ENCODE data around the gene MCM6. TPM values are rescaled to one million over a fixed set of nuclear protein-coding genes. Genes with fewer than 3 reads are reported as not detected.
"Not testable (repeated sequence)": the region's sequence is repeated elsewhere in the genome, so short reads cannot be mapped to it uniquely, and the experiment has no call there.

MCM6 gene
- total RNA-seq, 2 donors from 2014 or later = 14.2 to 57.7 TPM

DNA sequence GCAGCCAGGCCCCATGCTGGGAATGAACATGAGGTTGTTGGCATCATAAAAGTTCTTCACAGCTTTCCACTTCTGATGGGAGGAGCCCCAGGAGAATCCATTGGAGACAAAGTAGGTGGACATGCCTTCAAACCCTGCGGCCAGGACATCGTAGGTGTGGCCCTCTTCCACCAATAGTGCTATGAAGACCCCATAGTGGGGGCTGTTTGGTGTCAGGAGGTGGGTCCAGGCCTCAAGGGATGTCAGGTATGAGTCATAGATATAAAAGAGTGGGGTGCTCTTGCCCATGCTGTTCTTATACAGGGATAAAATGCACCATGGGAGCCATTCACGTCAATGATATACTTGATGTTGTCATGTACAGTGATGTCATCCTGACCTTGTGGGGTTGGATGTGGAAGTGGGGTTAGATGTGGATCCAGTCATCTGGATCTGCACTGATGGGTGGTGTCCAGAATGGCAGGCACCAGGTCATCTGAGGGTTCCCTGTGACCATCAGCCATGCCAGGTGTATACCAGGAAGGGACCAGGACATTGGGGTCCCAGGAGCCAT, 22.1 kb upstream of the MCM6 start:
- intact Hi-C loops (cut with DNase I) = no loop called here
- H3K36me3 ChIP-seq = no peaks in the 10 kb centered on the region

DNA sequence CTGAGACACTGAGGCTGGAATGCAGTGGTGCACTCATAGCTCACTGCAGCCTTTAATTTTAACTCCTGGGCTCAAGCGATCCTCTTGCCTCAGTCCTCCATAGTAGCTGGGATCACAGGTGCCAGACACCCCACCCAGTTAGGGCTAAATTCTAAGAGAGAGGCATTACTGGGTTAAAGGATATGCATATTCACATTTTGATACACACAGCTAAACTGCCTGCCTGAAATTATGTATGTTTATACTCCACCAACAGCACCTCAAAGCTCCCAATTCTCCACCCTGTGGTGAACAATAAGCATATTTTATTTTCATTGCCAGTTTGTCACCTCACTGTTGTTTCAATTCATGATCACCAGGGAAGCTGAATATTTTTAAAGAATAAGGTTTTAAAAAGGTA, 18.7 kb upstream of the MCM6 start:
- Histone ChIP-seq H3K9me3 (no peaks in the 10 kb centered on the region), H3K9ac (ENCODE audit: low read depth in 2 of 2, low read length in 2 of 2) (no peak overlapping the region), H3K4me1 (no peaks in the 10 kb centered on the region), H3K4me3 (no peak overlapping the region), H3K27me3 (no peaks in the 10 kb centered on the region), H3K36me3 (no peaks in the 10 kb centered on the region), H3K27ac (no peak overlapping the region)
- TF ChIP-seq, protein P1, sequence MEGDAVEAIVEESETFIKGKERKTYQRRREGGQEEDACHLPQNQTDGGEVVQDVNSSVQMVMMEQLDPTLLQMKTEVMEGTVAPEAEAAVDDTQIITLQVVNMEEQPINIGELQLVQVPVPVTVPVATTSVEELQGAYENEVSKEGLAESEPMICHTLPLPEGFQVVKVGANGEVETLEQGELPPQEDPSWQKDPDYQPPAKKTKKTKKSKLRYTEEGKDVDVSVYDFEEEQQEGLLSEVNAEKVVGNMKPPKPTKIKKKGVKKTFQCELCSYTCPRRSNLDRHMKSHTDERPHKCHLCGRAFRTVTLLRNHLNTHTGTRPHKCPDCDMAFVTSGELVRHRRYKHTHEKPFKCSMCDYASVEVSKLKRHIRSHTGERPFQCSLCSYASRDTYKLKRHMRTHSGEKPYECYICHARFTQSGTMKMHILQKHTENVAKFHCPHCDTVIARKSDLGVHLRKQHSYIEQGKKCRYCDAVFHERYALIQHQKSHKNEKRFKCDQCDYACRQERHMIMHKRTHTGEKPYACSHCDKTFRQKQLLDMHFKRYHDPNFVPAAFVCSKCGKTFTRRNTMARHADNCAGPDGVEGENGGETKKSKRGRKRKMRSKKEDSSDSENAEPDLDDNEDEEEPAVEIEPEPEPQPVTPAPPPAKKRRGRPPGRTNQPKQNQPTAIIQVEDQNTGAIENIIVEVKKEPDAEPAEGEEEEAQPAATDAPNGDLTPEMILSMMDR (IDR thresholded peaks at IDR 0.05) = no peak
- no peak for DNase-seq
- intact Hi-C loops (cut with DNase I) = no loop called here

More for the DNA sequence above, 22.1 kb upstream of the MCM6 start:
- Histone ChIP-seq H3K9ac (ENCODE audit: low read depth in 2 of 2, low read length in 2 of 2) (no peak overlapping the region), H3K27ac (no peak overlapping the region), H3K4me3 (no peak overlapping the region), H3K9me3 (no peaks in the 10 kb centered on the region), H3K4me1 (no peaks in the 10 kb centered on the region), H3K27me3 (no peaks in the 10 kb centered on the region)
- DNase-seq = no peak
- TF ChIP-seq, protein P1 (IDR thresholded peaks at IDR 0.05) = no peak

DNA sequence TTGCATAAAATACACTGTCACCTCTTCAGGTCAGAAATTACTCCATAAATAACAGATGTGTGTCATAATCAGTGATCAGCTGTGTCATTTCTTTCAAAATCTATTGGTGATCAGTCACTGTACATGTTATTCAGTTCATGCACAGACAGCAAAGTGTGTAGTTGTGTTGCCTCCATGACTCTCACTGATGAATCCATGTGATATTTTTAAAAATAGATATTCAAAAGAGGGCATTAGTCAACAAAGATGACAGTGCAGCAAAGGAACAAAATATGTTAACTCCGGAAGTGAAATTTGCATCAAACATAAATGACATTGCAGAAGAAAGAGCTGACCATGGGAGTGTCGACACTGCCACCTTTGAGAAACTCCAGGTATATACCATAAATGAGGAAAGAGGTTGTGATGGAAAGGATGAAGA, 17.1 kb upstream of the MCM6 start:
- intact Hi-C loops (cut with DNase I) = no loop called here
- no peak for DNase-seq
- Histone ChIP-seq H3K9me3 (no peaks in the 10 kb centered on the region), H3K4me1 (no peaks in the 10 kb centered on the region), H3K9ac (ENCODE audit: low read depth in 2 of 2, low read length in 2 of 2) (no peak overlapping the region), H3K27ac (no peak overlapping the region), H3K4me3 (no peak overlapping the region), H3K36me3 (no peaks in the 10 kb centered on the region), H3K27me3 (no peaks in the 10 kb centered on the region)
- TF ChIP-seq, protein P1 (IDR thresholded peaks at IDR 0.05) = no peak

DNA sequence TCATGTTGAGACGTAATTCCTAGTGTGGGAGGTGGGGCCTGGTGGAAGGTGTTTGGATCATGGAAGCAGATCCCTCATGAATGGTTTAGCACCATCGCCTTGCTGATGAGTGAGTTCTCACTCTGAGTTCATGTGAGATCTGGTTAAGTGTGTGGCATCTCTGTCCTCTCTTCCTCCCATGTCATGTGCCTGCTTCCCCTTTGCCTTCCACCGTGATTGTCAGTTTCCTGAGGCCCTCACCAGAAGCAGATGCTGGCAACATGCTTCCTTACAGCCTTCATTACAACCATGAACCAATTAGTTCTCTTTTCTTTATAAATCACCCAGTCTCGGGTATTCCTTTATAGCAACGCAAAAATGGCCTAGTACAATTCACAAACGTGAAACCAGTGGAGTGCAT, 14.6 kb upstream of the MCM6 start:
- H3K27ac ChIP-seq = no peak overlapping the region
- no peak overlapping the region for H3K9ac ChIP-seq (ENCODE audit: low read depth in 2 of 2, low read length in 2 of 2)
- TF ChIP-seq, protein P1 (IDR thresholded peaks at IDR 0.05) = no peak
- DNase-seq = no peak
- H3K9me3 ChIP-seq = no peaks in the 10 kb centered on the region
- H3K27me3 ChIP-seq = no peaks in the 10 kb centered on the region
- no peaks in the 10 kb centered on the region for H3K36me3 ChIP-seq
- H3K4me1 ChIP-seq = no peaks in the 10 kb centered on the region
- intact Hi-C loops (cut with DNase I) = no loop called here
- no peak overlapping the region for H3K4me3 ChIP-seq

DNA sequence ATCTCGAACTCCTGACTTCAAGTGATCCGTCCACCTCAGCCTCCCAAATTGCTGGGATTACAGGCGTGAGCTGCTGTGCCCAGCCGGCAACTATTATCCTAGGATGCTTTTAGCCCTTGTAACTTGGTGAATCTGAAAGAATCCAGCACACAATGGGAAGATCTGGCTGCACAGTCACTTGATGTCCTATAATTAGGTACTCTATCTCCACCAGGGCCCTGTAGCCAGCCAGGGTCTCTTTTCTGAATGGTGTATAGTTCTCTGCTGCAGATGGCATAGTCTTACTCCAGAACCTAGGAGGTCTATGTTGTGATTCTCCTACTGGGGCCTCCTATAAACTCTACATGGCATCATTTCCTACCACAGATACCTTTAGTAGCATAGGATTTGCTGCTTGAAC, 13.9 kb upstream of the MCM6 start:
- no peaks in the 10 kb centered on the region for H3K4me1 ChIP-seq
- intact Hi-C loops (cut with DNase I) = no loop called here
- no peak overlapping the region for H3K4me3 ChIP-seq
- H3K9me3 ChIP-seq = no peaks in the 10 kb centered on the region
- H3K9ac ChIP-seq (ENCODE audit: low read depth in 2 of 2, low read length in 2 of 2) = no peak overlapping the region
- no peak for DNase-seq
- TF ChIP-seq, protein P1 (IDR thresholded peaks at IDR 0.05) = no peak
- no peaks in the 10 kb centered on the region for H3K36me3 ChIP-seq
- no peaks in the 10 kb centered on the region for H3K27me3 ChIP-seq
- H3K27ac ChIP-seq = no peak overlapping the region

DNA sequence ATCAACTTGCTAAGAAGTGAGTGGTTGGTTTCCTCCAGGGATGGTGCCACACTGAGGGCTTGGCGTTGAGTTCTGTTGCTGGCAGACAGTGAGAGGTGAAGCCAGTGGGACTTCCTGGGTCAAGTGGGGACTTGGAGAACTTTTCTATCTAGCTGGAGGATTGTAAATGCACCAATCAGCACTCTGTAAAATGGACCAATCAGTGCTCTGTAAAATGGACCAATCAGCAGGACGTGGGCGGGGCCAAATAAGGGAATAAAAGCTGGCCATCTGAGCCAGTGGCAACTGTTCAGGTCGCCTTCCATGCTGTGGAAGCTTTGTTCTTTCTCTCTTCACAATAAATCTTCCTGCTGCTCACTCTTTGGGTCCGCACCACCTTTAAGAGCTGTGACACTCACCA, 12.3 kb upstream of the MCM6 start:
- H3K36me3 ChIP-seq; DNase-seq; H3K27me3 ChIP-seq; intact Hi-C loops (cut with DNase I); H3K9me3 ChIP-seq; H3K27ac ChIP-seq; H3K9ac ChIP-seq (ENCODE audit: low read depth in 2 of 2, low read length in 2 of 2); H3K4me3 ChIP-seq; H3K4me1 ChIP-seq: not testable (repeated sequence)

Measured in colonic mucosa (tissue), 4 donors.